Activated CD4-positive, CD25-positive, alpha-beta regulatory T cell treated with anti-CD3 and anti-CD28 coated beads, Interleukin-2, amount 50 U/mL, for 24 hours (primary cell): ENCODE measurements around the gene METTL13.

Source experiments
- ATAC-seq, 2 donors: fragments of 150-1000 bp; cut with Tn5 transposase; one replicate each; pipeline ENCODE4 v1.10.0; 2021; ENCODE audit warnings: mild to moderate bottlenecking in 1 of 2, moderate library complexity in 1 of 2

METTL13 gene, protein sequence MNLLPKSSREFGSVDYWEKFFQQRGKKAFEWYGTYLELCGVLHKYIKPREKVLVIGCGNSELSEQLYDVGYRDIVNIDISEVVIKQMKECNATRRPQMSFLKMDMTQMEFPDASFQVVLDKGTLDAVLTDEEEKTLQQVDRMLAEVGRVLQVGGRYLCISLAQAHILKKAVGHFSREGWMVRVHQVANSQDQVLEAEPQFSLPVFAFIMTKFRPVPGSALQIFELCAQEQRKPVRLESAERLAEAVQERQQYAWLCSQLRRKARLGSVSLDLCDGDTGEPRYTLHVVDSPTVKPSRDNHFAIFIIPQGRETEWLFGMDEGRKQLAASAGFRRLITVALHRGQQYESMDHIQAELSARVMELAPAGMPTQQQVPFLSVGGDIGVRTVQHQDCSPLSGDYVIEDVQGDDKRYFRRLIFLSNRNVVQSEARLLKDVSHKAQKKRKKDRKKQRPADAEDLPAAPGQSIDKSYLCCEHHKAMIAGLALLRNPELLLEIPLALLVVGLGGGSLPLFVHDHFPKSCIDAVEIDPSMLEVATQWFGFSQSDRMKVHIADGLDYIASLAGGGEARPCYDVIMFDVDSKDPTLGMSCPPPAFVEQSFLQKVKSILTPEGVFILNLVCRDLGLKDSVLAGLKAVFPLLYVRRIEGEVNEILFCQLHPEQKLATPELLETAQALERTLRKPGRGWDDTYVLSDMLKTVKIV

DNA sequence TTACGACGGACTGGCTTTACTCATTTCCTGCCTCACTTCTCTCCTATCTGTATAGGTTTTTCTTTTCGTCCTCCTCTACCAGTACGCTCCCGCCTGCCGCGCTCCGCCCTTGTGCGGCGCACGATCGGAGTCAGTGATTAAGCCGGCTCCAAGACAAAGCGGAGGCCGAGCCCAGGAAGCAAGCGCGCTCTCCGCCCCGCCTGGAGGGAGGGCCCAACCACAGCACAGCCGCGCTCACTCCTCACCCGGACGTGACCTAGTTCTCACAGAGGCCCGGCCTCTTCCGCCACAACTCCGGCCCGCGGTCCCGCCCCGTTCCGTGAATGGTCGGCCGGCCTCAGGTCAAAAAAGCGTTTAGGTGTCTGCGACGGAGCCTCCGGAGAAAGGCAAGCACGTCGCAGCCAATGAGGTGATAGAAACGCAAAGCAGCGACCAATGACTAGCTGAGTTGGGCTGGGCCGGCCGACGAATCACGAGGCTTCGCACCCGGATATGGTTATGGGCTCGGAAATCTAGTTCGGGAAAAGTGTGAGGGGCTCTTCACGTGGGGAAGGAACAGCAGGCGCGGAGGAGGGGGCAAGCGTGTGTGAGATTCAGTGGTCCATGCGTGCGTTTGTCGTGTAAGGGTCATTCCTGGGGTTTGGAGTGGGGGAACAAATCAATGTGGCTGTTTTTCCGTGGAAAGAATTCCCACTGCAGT lies at the start of gene METTL13:
METTL13 (plus strand) TSS at position 485 of the 700 bp plus-strand sequence. CDS start 308 bp downstream, outside the sequence.
- peak; percentile 95 to 97 for ATAC-seq

DNA sequence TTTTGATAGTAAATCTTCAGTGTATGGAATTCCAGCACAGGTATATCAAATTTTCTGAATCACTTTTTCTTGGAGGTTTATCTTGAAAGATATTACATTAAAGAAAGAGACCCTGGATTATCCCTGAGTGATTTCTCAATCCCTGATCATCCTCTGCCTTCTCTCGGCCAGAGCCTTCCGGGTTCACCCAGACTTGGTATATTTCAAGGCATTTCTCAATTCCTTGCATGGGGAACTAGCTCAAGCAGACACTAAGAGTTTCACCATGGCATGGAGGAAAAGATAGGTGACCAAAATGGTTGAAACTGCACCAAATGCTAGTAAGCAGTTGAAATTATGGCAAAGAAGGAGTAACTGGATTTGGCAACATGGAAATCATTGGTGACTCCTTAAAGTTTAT lies 45.3 kb upstream of the METTL13 start:
- no peak for ATAC-seq

DNA sequence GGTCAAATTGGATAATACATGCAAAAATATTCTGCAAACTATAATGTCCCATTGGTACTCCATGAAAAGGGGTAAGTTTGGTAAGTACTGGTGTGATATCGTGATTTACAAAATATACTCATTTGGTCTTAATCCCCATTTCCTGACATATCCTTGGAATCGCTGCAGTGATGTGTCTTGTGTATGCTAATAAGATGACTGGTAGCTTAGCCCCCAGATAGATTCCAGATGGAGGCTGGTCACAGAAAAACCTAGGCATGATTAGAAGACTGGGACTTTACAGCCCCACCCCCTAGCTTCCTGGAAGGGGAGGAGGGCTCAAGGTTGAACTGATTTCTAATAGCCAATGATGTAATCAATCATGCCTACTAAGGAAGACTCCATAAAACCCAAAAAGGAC lies 42.5 kb upstream of the METTL13 start:
- no peak for ATAC-seq

DNA sequence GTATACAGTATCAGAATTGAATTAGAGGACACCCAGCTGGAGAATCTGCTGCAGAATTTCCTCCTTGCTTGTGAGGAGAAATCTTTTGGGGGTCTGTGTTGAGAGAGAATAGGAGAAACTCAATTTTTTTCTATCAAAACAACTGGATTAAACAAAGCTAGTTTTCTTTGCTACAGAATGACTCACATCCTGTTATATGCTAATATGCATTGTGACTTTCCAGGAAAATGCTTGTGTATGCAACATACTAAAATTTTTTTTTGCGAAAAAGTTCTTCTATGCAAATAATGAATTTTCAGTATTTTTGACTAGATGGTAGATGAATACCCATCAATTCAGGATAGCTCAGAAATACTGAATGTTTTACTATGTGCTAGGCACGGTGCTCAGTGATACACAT lies 41.8 kb upstream of the METTL13 start:
- ATAC-seq = no peak

DNA sequence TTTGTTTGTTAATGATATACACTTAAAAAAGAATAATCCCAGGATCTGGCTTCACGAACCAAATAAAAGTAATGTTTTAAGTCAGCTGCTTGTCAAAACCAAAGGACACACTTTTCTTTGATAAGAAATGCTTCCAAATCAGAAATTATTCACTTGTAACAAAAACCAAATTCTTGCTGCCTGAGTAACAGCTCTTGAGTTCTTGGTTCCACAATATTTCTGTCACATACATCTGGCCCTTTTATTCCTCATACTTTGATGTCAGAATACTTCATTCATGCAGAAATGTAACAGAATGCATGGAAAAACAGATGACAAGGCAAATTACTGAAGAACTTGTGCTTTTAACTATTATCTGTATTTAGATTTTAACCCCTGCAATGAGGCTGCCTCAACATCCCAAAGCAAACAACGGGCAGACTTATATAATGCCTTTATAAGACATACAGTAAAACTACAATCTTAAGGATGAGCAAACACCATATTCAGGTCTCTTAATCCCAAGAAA lies 41.0 kb upstream of the METTL13 start:
- no peak for ATAC-seq

DNA sequence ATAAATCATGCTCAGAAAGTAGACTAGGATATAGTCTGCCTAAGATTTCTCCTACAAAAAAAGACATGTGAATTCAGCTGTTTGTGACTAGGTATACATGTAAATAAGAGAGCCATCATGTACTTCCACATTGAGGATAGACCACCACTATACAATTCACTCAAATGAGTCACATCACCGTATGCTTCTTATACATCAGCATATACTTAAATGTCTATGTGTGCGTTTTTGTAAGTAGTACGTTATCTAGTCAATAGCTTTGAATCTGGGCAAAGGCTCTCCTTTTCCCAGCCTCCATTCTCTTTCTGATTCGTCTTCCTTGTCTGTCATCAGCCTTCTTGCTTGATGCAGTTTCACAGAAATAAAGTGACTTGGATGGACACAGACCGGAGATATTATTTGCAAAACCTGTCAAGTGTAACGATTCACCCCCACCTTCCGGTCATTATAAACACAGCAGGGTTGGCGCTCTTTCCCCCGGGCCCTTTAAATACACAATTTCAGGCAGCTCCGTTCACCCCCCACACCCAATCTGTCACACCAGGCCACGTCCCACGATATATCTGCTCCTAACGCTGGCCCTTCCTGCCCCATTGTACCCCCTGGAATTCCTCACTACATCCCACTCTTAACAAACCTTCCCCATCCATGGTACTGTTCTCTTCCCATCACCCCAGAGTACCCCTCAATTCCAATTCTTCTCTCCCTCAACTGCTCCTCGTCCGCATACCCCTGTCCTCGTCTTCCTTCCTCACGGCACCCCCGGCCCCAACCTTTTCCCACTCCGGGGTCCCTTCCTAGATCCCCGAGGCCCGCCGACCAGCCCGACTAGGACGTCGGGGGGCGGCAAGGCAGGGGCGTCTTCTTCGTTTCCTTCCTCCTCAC lies 40.2 kb upstream of the METTL13 start:
- ATAC-seq = peak; percentile 10 to 21

DNA sequence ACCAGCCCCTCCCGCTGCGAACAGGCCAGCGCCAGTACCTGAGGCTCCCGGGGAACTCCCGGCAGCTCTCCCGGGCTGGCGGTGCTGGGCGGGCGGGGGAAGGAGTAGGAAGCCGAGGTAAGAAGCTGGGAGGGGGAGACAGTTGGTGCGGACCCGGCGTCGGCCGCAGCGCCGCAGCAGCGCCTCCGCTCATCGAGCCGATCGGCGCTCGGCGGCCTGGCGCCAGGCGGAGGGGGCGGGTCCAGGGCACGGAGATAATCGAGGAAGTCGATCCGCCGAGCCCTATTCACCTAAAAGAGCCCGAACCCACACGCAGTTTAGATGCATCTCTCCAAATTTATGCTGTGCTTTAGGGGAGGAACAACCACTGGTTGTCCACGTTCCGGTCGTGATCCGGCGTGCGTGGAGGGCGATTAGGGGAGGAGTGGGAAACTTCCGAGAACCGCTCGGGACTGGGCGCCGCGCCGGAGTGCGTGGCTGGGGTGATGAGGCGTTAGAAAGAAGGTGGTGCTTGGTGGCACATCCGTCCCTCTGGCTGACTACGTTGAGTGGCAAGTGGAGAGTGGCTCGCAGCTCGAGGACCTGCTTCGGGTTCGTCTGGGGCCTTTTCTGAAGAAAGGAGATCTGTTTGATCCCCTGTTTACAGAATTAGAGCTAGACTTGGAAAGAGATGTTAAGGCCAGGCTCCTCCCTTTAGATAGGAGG lies 39.4 kb upstream of the METTL13 start, which contains the start of gene VAMP4:
VAMP4 (minus strand) TSS at position 194 of the 705 bp plus-strand sequence. CDS start 3,651 bp downstream, outside the sequence.
- ATAC-seq = peak; percentile 89 to 90

DNA sequence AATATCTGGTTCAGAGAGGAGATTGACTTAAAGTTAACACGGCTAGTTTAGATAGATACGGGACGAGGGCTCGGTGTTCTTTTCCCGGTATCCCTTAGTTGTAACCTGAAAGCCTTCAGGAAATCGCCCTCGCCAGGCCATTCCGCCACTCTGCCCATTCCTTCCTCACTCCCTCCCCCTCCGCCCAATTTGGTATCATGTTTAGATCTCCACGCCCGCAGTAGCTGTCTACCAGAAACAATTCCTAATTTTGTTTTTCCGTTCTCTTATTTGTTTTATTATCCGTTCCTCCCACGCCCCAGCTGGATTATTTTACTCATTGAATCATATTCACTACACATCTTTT lies 38.9 kb upstream of the METTL13 start:
- no peak for ATAC-seq

DNA sequence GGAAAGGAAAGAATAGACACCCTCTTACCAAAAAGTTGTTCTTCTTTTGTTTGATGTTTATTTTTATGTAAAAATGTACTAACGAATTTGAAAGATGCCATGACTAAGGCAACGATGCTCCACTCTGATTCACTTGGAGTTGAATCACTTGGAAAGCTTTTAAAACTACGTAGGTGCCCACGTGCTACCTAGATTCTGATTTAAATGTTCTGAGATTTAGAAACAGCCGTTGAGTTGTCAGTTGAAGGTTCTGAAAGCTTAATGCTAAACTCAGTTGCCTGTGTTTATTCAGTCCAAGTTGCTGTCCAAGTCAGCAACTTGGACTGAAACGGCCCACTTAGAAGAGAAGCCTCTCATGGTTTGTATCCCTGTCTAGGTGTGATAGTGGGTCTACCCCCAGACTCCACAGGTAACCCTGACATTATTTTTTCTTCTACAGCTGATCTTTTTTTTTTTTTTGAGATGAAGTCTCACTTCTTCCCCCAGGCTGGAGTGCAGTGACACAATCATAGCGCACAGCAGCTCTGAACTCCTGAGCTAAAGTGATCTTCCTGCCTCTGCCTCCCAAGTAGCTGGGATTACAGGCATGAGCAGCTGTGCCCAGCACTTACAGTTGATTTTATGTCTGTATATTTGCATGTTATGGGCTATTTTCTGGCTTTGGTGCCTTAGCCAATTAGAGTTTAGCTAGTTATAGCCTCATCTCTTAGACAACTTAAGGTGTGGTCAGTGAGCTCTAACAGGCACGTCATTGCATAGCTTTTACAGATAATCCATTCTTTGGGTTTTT lies 38.2 kb upstream of the METTL13 start:
- peak; percentile 48 to 57 for ATAC-seq

DNA sequence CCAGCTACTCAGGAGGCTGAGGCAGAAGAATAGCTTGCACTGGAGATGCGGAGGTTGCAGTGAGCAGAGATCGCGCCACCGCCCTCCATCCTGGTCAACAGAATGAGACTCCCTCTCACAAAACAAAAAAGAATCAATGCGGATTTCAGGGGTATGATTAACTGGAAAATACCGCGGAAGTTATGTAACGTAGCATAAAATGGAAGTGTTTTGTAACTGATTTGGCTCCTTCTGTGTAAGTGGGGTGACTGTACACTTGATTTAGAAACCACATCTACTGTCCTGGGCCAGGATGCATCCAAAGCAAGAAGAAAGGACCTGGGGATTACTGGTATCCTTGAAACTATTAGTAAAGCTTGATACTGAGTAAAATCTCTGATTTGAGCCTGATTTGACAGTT lies 36.5 kb upstream of the METTL13 start:
- no peak for ATAC-seq

DNA sequence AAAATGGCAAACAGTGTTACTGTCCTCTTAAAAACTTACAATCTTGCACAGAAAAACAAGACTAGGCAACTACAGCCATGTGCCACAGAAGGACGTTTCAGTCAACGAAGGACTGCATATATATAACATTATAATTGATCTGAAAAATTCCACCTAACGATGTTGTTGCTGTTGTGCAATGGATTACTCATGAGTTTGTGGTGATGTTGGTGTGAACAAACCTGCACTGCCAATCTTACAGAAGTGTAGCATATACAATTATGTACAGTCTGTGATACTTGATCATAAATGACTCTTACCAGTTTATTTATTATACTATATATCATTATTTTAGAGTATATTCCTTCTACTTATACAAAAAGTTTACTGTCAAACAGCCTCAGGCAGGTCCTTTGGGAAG lies 32.8 kb upstream of the METTL13 start:
- ATAC-seq = no peak

DNA sequence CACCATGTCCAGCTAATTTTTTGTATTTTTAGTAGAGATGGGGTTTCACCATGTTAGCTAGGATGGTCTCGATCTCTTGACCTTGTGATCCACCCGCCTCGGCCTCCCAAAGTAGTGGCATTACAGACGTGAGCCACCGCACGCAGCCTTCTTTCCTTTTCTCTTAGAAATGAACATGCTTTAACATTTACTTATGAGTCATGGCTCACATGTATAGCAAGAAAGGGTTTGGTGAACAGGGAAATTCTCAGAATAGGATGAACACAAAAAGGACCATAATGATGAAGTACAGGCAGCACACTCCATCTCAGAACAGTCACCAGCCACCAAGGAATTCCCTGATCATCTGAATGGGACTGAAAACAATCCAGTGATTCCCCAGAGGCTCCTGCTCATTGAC lies 30.2 kb upstream of the METTL13 start:
- ATAC-seq = peak; percentile 48 to 78

DNA sequence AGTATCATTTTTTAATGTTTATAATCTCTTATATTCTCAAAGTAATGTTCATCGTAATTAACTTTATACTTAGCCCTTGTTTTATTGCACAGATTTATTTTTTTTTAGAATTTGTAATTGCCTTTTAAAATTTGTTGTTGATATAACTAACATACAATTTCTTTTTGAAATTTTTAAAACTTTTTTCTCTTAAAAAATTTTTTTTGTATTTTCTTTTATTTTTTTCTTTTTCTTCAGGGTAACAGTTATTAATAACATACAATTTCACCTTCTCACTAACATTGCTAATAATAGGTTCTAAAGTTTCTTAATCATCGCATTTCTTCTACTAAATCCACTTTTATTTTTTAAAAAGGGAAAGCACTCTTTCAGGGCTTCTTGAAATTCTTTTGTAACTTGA lies 28.3 kb upstream of the METTL13 start:
- no peak for ATAC-seq

DNA sequence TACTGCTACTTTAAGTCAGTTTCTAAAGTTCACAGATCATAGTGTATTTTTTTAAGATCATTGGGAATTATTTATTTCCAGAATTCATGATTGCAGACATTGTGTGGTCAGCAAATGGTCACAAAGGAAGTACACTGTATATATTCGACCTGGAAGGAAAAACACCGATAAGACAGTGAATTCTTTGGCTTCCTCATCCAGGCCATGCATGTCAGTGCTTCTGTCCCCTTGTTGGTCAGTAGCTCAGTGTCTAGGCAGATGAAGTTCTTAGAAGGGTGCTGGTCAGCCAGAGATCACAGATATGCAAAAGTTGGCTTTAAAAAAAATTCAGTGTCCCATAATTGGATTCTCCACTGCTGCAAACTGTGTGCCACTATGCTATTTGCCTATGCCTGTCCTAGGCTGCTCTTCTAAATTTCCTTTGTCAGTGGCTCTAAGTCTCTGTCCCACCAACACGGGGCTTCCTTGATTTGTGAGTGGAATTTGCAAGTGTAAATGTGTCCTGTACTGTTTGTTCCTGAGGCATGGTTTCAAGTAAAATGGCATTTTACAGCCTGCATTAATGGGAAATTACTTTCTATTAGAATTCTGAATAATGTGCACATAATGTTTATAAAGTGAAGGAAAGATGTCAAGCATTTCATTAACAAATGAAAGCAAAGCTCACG lies 27.6 kb upstream of the METTL13 start:
- ATAC-seq = no peak

DNA sequence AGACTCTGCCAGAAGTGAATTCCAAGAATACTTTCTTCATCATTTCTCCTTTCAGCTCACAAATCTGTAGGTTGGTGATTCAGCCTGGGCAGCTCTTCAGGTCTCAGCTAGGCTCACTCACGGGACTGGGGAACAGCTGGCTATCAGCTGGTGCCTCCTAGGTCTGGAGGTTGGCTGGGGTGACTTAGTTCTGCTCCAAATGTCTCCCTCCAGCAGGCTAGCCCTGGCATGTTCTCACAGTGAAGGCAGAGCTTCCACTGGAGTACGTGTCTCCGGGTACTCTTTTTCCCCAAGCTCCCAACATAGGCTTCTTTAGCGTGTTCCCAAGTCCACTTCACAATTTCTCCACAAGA lies 27.1 kb upstream of the METTL13 start:
- no peak for ATAC-seq

DNA sequence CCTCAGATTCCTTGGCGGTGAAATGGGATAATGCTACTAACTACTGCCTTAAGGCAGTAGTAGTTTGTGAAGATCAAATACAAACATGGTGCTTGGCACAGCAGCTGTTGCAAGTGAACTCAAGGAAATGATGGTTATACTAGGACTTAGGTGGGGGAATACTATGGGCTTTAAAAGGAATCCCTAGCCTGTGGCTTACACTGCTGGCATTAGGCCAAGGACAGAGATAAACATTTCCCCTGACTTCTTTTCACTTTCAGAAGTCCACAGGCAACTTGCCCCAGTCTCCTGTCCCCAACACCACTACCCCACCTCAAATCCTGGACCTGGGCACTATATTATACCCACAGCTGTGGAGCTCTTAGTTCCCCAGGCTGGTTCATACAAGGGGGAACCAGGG lies 26.5 kb upstream of the METTL13 start:
- no peak for ATAC-seq

DNA sequence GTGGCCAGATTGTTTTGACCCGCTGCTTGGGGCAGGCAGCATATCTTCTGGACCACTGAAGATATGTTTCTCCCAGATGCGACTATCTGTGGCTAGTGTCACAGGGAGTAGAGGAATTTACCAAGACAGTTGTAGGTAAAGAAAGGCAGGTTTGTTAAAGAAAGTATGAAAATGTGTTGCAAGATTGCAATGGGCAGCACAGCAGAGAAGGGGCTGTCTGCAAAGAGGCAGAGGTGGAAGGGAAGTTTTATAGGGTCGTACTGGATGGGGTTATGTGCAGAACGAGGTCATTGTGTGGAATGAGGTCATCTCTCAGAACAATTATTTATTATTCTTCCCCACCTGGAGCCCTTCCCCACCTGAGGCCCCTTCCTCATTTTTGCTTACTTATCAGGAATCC lies 24.6 kb upstream of the METTL13 start:
- ATAC-seq = no peak

DNA sequence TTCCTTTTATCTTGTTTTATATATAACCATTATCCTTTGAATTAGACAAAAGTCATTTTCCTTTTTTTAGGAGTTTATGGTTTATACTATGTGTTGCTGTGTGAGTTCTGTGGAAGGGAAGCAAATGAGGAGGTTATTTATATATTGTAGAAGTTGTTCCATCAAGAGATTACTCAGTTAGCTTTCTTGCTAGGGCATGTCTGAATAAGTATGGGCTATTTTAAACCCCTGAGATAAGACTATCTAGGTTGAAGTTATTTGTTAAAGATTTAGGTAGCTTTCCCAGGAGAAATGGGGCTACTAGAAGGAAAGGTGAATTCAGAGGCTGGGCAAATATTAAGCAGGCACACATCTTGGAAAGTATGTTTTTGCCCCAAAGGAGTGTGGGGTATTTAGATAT lies 23.4 kb upstream of the METTL13 start:
- ATAC-seq = no peak

DNA sequence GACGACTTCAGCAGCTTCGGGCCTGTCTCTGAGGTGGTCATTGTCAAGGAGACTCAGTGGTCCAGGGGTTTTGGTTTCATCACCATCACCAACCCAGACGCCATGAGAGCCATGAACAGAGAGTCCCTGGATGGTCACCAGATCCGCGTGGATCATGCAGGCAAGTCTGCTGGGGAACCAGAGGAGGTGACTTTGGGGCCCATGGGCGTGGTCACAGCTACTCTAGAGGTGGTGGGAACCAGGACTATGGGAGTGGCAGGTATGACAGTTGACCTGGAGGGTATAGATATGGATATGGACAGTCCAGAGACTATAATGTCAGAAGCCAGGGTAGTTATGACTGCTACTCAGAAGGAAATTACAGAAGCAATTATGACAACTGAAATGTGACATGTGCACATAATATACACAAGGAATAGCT lies 19.3 kb upstream of the METTL13 start:
- no peak for ATAC-seq

DNA sequence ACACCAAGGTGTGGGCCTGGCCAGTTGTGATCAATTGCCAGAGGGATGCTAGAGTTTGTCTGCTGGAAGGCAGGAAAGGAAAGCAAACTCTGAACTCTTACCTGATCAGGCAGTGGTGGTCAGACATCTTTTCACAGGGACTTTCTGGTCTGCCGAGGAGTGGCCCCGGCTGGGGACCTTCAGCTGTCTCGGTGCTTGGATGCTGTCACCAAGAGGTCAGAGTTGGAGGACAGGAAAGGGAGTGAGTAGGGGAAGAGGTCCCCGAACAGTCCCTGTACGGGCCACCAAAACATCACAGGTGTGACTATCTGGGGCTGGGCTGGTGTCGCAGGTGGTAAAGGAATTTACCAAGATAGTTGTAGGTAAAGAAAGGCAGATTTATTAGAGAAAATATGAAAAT lies 17.7 kb upstream of the METTL13 start:
- no peak for ATAC-seq
